ENCODE results near the gene KLHL29. TPM values are rescaled to one million over a fixed set of nuclear protein-coding genes. Genes with fewer than 3 reads are reported as not detected.

KLHL29 gene
- total and polyA plus RNA-seq, 2 donors (not counting 1 experiment from before 2014, with no cell fraction given), result 1.3 to 3.4 TPM

GRCh38 chr2:23585273-23586170, 200.5 kb downstream of the KLHL29 start:
- H4K20me1 ChIP-seq (ENCODE audit: control insufficient read depth, insufficient read depth, low read length, poor library complexity, severe bottlenecking), result no peaks in the 10 kb centered on the region
- no peaks in the 10 kb centered on the region for H3K4me1 ChIP-seq (ENCODE audit: control insufficient read depth in 2 of 2, insufficient read depth in 2 of 2, low read length in 2 of 2)
- H3K27me3 ChIP-seq (replicated peaks in 1 of 4; ENCODE audit: control extremely low read depth in 1 of 4, control insufficient read depth in 3 of 4, insufficient read depth in 4 of 4, low read length in 3 of 4), result no peaks in the 10 kb centered on the region
- H3K4me3 ChIP-seq (ENCODE audit: control extremely low read depth in 1 of 5, extremely low read depth in 1 of 5, insufficient read depth in 1 of 5, low read depth in 2 of 5, low read length in 4 of 5), result no peak overlapping the region
- TF ChIP-seq EZH2 (IDR thresholded peaks at IDR 0.05; ENCODE audit: borderline replicate concordance, insufficient read depth, low read depth, low read length, poor library complexity, severe bottlenecking), result no peak
- TF ChIP-seq CTCF (IDR thresholded peaks at IDR 0.05), result no peak
- no peak overlapping the region for H3K9ac ChIP-seq (ENCODE audit: low read length)
- Mint-ChIP-seq H3K4me3 (no peak overlapping the region), H3K27me3 (no peaks in the 10 kb centered on the region), H3K27ac (no peak overlapping the region), H3K4me1 (no peaks in the 10 kb centered on the region), H3K9me3 (ENCODE audit: insufficient read depth) (no peaks in the 10 kb centered on the region)
- H3K4me2 ChIP-seq (replicated peaks; ENCODE audit: low read depth, low read length, poor library complexity, severe bottlenecking), result no peak overlapping the region
- WGBS (ENCODE audit: insufficient coverage), result 87% methylated on average over 9 of the region's 13 CpGs
- intact Hi-C loops (cut with micrococcal nuclease), result no loop called here
- no peak overlapping the region for H3K27ac ChIP-seq (ENCODE audit: low read length in 2 of 2)
- CTCF ChIA-PET, result no interaction called here
- no peaks in the 10 kb centered on the region for H3K36me3 ChIP-seq (replicated peaks in 1 of 2; ENCODE audit: control extremely low read depth in 1 of 2, control insufficient read depth in 1 of 2, extremely low read depth in 1 of 2, insufficient read depth in 2 of 2, low read length in 1 of 2)
- DNase-seq, result no peak
- no peaks in the 10 kb centered on the region for H3K9me3 ChIP-seq (ENCODE audit: control extremely low read depth in 1 of 3, control insufficient read depth in 2 of 3, insufficient read depth in 1 of 3, low read length in 2 of 3)
- POLR2A ChIA-PET, result no interaction called here
- no peak for ATAC-seq (ENCODE audit: low read depth)
- no peaks in the 10 kb centered on the region for H3K79me2 ChIP-seq (ENCODE audit: control insufficient read depth, insufficient read depth, low read length)
- H2AFZ ChIP-seq (ENCODE audit: insufficient read depth, low read depth, low read length, poor library complexity, severe bottlenecking), result no peak overlapping the region

- Histone ChIP-seq H3K79me2 (ENCODE audit: control insufficient read depth, insufficient read depth, low read length) (no peaks in the 10 kb centered on the region), H4K20me1 (ENCODE audit: control insufficient read depth, insufficient read depth, low read length, poor library complexity, severe bottlenecking) (no peaks in the 10 kb centered on the region), H3K4me2 (replicated peaks; ENCODE audit: low read depth, low read length, poor library complexity, severe bottlenecking) (no peak overlapping the region), H3K9me3 (ENCODE audit: control extremely low read depth in 1 of 3, control insufficient read depth in 2 of 3, insufficient read depth in 1 of 3, low read length in 2 of 3) (no peaks in the 10 kb centered on the region), H3K4me3 (ENCODE audit: control extremely low read depth in 1 of 5, extremely low read depth in 1 of 5, insufficient read depth in 1 of 5, low read depth in 2 of 5, low read length in 4 of 5) (no peak overlapping the region), H3K4me1 (ENCODE audit: control insufficient read depth in 2 of 2, insufficient read depth in 2 of 2, low read length in 2 of 2) (no peaks in the 10 kb centered on the region), H3K27ac (ENCODE audit: low read length in 2 of 2) (no peak overlapping the region), H2AFZ (ENCODE audit: insufficient read depth, low read depth, low read length, poor library complexity, severe bottlenecking) (no peak overlapping the region), H3K27me3 (replicated peaks in 1 of 4; ENCODE audit: control extremely low read depth in 1 of 4, control insufficient read depth in 3 of 4, insufficient read depth in 4 of 4, low read length in 3 of 4) (no peaks in the 10 kb centered on the region), H3K9ac (ENCODE audit: low read length) (no peak overlapping the region), H3K36me3 (replicated peaks in 1 of 2; ENCODE audit: control extremely low read depth in 1 of 2, control insufficient read depth in 1 of 2, extremely low read depth in 1 of 2, insufficient read depth in 2 of 2, low read length in 1 of 2) (no peaks in the 10 kb centered on the region)
- intact Hi-C loops (cut with micrococcal nuclease), result no loop called here
- CTCF ChIA-PET, result no interaction called here
- 95% methylated on average over 12 of the region's 15 CpGs for WGBS (ENCODE audit: insufficient coverage)
- Mint-ChIP-seq H3K27me3 (no peaks in the 10 kb centered on the region), H3K4me1 (no peaks in the 10 kb centered on the region), H3K27ac (no peak overlapping the region), H3K4me3 (no peak overlapping the region), H3K9me3 (ENCODE audit: insufficient read depth) (no peaks in the 10 kb centered on the region)
- POLR2A ChIA-PET, result interaction anchor here (0.7 kb wide), 2 partner anchors 269 to 318 kb away, joined by 4 to 6 read pairs; no protein-coding TSS in a partner anchor
- DNase-seq (no peak), ATAC-seq (ENCODE audit: low read depth) (no peak)
- TF ChIP-seq EZH2 (IDR thresholded peaks at IDR 0.05; ENCODE audit: borderline replicate concordance, insufficient read depth, low read depth, low read length, poor library complexity, severe bottlenecking) (no peak), CTCF (IDR thresholded peaks at IDR 0.05) (no peak)
These were observed 201.8 kb downstream of the KLHL29 start for GRCh38 chr2:23586741-23587306.

All from B cell (primary cell).